Panc1 (cell line): ENCODE results near the gene MACROD2.

ENCODE experiments used
- POLR2AphosphoS5 ChIP-seq: IDR thresholded peaks from 2 replicates; pipeline ENCODE4 v1.6.1; 2012; ENCODE audit warnings: mild to moderate bottlenecking, low read depth, low read length, moderate library complexity
- SIN3A ChIP-seq: IDR thresholded peaks from 2 replicates; pipeline ENCODE4 v1.6.1; 2012; ENCODE audit warnings: low read depth, mild to moderate bottlenecking, low read length, moderate library complexity, borderline replicate concordance; ENCODE audit not compliant: insufficient read depth
- TCF7L2 ChIP-seq: IDR thresholded peaks from 2 replicates; pipeline ENCODE4 v1.6.1; 2011; ENCODE audit warnings: mild to moderate bottlenecking, low read depth, low read length, inconsistent platforms
- TF ChIP-seq, protein P1 (sequence below): fragments of 450-650 bp; IDR thresholded peaks from 2 replicates; pipeline ENCODE4 v1.5.1; 2017; ENCODE audit warnings: mild to moderate bottlenecking

DNA sequence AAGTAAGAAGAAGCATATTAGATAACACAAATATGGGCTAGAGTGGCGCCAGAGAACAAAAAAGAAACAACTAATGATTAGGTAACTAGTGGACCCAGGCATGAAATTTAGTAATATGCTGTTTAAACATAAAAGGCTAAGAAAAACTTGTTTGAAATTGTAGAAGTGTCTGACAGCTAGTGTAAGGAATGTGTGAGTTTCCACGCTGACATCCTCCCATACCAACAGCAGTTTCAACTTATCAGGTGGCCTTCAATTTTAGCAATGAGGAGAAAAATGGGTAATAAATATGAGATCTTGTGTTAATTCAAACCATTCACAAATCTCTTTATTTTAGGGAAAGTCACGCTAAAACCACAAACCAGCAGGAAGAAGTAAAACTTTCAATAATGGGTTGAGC lies 782.3 kb downstream of the MACROD2 start:
- TF ChIP-seq TCF7L2 (no peak), POLR2AphosphoS5 (no peak), SIN3A (no peak)
- TF ChIP-seq, protein P1, sequence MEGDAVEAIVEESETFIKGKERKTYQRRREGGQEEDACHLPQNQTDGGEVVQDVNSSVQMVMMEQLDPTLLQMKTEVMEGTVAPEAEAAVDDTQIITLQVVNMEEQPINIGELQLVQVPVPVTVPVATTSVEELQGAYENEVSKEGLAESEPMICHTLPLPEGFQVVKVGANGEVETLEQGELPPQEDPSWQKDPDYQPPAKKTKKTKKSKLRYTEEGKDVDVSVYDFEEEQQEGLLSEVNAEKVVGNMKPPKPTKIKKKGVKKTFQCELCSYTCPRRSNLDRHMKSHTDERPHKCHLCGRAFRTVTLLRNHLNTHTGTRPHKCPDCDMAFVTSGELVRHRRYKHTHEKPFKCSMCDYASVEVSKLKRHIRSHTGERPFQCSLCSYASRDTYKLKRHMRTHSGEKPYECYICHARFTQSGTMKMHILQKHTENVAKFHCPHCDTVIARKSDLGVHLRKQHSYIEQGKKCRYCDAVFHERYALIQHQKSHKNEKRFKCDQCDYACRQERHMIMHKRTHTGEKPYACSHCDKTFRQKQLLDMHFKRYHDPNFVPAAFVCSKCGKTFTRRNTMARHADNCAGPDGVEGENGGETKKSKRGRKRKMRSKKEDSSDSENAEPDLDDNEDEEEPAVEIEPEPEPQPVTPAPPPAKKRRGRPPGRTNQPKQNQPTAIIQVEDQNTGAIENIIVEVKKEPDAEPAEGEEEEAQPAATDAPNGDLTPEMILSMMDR = no peak
